ENCODE data around the gene GNMT. TPM values are rescaled to one million over a fixed set of nuclear protein-coding genes. Genes with fewer than 3 reads are reported as not detected.
A peak's percentile ranks its signal among the peaks of the same experiment; 100 is the strongest.
"Not testable (repeated sequence)": the region's sequence is repeated elsewhere in the genome, so short reads cannot be mapped to it uniquely, and the experiment has no call there.

Gene GNMT
- total RNA-seq, 1 donor from 2014 or later: not detected

DNA sequence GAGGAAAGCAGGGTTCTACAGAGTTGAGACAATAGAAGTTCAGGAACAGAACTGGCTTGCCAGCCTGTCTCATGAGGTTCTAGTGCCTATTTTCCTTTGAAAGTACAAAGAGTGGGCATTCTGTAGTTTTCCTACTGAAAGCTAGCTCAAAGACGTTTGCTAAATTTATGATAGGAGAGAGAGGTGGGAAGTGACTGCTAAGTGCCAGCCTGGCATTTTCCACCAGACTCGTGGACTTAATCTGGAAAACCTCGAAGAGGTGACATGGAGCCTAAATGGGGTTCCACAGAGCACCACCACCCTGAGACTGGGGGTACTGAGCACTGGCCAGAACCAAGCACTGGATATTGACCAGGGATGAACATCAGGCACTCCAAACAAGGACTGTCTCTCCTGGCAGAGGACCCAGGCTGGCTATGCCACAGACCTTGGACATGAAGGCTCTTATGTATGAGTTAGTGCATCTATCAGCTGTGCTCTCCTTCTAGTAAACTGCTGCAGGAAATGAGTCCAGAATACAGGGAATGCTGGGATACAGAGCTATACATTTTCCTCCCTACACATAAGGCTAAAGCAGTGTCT, 11.3 kb downstream of the GNMT start:
- DNase-seq (ENCODE audit: extremely low read depth, low read depth, low spot score): no peak

GRCh38 chr6:42973926-42974325, 13.4 kb downstream of the GNMT start:
- DNase-seq (ENCODE audit: extremely low read depth, low read depth, low spot score): no peak

GRCh38 chr6:42974919-42975505, 14.5 kb downstream of the GNMT start:
- no peak for DNase-seq (ENCODE audit: extremely low read depth, low read depth, low spot score)

- DNase-seq (ENCODE audit: extremely low read depth, low read depth, low spot score): no peak
These were observed 17.9 kb downstream of the GNMT start for GRCh38 chr6:42978487-42978838.

DNA sequence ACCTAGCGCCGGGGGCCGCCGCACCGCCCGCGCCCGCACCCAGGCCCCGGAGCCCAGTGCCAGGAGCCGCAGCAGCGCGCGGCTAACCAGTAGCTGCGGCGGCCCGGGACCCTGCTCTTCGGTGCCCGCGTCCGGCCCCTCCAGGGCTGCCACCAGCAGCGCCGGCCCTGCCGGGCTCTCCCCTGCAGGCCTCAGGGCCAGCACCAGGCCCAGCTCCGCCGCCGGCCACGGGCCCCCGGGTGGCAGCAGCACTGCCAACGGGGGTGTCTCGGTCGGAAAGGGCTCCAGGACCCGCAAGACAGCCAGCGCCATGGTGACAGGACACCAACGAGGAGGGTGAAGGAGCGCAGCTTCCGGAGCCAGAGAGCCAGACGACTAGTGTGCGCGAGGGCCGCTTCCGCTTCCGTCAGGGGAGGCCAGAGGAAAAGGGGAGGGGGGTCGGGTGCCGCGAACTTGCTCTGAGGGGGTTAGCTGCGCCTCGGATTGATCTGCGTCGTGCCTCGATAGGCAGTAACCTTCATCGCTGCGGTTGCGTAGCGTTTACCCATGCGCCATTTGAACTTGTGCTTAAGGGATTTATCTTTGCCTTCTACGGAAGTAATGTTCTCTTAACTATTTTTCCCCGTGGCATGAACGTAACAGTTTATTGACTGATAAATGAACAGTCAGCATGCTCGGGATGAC, 18.4 kb downstream of the GNMT start, which contains the start of gene PEX6:
PEX6 (minus strand) TSS at position 343 of the 684 bp plus-strand sequence; CDS start at position 312, 31 bp downstream.
- no peak for DNase-seq (ENCODE audit: extremely low read depth, low read depth, low spot score)

DNA sequence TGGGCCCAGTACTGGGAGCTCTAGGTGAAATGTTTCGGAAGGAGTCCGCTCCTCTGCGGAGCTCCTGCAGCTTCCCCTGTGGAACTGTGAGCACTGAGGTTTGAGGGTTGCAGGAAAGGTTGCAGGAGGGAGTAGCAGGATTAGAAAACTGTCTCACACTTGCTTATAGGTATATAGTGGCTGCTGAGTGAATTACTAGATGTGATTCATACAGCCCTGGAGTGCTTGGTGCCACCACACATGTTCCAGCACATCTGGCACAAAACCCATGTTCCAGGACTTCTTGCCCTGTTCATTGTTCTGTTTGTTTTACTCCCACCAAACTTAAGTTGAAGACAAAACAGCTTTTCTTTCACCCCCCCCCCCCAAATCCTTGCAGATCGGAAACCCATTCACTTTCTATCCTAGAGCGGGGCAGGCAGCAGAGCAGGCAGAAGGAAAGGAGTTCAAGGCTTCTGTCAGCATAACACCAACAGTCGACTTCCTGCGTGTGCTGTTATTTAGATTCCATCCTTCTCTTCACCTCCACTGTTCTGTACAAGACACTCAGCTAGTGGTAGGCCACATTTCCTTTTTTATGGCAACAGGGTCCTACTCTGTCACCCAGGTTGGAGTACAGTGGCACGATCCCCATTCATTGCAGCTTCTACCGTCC, 19.1 kb downstream of the GNMT start:
- no peak for DNase-seq (ENCODE audit: extremely low read depth, low read depth, low spot score)

- no peak for DNase-seq (ENCODE audit: extremely low read depth, low read depth, low spot score)
These were observed 21.3 kb downstream of the GNMT start for GRCh38 chr6:42981836-42982235.

DNA sequence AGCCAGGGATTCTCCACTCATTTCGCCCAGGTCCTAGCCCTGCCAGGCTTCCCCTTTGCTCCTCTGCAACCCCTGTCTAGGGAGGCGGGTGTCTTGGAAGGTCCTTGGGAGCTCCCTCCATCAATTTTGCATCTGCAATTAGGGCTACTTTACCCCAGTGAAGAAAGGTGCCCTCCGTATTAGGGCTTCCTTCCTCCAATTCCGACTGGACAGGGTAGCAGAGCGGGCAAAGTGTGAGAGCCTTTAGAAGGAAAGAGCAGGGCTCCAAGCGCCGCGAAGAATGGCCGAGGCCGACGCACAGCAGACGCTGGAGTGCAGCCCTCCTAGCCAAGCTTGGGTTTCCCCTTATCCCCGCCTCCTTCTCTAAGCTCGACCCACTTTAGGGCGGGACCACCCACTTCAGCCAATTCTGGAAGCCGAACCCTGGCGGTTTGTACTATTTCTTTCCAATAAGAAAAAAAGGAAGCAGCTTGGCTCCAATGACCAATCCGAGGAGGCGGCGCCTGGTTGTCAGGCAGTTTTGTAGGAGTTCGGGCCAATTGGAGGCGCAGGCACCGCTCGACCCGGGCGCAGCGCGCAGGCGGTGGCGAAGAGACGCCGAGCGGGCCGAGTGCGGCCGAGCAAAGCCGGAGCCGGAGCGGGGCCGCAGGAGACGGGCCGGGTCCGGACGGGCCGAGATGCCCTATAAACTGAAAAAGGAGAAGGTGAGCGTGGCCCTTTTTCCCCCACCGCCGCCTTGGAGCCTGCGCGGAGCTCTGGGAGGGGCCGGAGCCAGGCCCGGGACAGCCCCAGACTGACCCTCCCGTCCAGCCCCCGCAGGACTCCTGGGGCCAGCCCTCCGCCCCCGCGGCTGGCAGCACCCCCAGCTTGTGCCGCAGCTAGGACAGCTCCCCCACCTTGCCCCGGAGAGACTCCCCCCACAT, 23.7 kb downstream of the GNMT start, which contains the start of gene PPP2R5D:
PPP2R5D (plus strand) TSS at position 570 of the 923 bp plus-strand sequence; CDS start at position 678, 108 bp downstream.
- DNase-seq (ENCODE audit: extremely low read depth, low read depth, low spot score): peak; percentile 96

- no peak for DNase-seq (ENCODE audit: extremely low read depth, low read depth, low spot score)
These were observed 24.4 kb downstream of the GNMT start for GRCh38 chr6:42984924-42985475.

DNA sequence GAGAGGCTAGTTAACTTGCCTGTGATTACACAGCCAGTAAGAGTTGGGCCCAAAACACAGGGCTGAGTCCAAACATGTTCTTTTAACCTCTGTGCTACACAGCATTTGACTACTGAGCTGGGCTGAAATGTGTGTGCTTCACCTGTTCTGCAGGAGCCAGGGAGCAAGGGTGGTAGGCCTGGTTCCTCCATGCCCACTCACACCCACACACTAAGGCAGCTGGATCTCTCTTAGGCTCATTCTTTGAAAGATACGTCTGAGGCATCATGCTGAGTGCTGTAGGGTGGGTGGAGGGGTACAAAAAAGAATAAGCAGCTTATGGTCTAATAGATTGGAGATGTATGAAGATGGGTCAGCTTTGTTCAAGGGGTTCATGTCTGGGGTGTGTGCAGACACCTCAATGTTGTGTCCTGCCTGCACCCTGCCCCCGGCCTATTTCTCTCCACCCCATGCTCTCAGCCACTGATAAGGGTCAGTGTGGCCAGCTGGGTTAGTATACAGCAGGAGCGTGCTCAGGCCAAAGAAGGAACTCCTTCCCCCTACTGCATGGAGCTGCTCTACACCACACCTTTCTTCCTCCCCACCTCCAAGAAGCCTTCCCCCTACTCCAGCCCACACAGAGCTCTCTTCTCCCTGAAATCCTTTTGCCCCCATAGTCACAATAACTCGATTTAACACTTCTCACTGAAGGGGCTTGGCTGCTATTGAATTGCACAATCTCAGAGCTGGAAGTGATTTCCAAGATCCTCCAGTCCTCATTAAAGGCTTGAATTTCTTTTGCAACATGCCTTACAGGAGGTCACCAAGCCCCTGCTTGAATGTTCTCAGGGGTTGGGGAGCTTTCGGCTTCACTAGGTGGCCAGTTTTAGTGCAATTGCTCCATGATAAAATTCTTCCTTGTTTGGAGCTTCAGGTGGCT, 27.2 kb downstream of the GNMT start:
- DNase-seq (ENCODE audit: extremely low read depth, low read depth, low spot score): no peak

GRCh38 chr6:42988486-42989020, 28.0 kb downstream of the GNMT start:
- DNase-seq (ENCODE audit: extremely low read depth, low read depth, low spot score): no peak

GRCh38 chr6:42989923-42990322, 29.4 kb downstream of the GNMT start:
- DNase-seq (ENCODE audit: extremely low read depth, low read depth, low spot score): no peak

DNA sequence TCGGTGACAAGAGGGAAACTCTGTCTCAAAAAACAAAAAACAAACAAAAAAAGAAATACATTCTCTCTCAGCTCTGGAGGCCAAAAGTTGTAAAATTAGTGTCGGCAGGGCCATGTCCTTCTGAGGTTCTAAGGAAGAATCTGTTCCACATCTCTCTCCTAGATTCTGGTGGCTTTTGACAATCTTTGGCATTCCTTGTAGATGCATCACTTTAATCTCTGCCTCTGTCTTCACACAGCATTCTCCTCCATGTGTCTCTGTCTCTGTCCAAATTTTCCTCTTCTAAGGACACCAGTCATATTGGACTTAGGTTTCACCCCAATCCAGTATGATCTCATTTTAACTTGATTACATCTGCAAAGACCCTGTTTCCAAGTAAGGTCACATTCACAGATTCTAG, 32.9 kb downstream of the GNMT start:
- DNase-seq (ENCODE audit: extremely low read depth, low read depth, low spot score): no peak

- DNase-seq (ENCODE audit: extremely low read depth, low read depth, low spot score): no peak
These were observed 36.0 kb downstream of the GNMT start for GRCh38 chr6:42996513-42996912.

- DNase-seq (ENCODE audit: extremely low read depth, low read depth, low spot score): not testable (repeated sequence)
These were observed 37.7 kb downstream of the GNMT start for GRCh38 chr6:42998205-42998604.

DNA sequence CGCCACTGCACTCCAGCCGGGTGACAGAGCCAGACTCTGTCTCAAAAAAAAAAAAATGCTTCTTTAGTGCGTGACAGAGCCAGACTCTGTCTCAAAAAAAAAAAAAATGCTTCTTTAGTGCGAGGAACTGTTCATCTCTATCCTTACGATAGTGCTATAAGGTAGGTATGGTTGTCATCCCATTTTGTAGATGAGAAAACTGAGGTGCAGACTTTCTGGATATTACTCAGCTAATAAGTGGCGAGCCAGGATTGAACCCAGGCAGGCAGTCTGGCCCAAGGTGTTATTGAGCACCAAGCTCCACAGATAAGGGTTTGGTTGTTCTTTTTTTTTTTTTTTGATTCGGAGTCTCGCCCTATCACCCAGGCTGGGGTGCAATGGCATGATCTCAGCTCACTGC, 41.3 kb downstream of the GNMT start:
- DNase-seq (ENCODE audit: extremely low read depth, low read depth, low spot score): no peak

GRCh38 chr6:43005844-43006243, 45.3 kb downstream of the GNMT start:
- DNase-seq (ENCODE audit: extremely low read depth, low read depth, low spot score): no peak

DNA sequence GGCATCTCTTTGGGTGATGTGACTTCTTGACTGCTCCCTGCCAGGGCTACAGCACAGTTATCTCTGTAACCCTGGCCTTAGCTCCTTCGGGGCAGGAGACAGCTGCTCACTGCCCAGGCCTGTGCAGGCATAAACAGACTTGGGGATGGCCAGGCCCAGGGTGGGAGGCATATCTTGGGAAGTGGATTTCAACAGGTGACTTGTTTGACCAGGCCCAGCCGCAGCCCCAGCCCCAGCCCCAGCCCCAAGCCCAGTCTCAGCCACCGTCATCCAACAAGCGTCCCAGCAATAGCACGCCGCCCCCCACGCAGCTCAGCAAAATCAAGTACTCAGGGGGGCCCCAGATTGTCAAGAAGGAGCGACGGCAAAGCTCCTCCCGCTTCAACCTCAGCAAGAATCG, 45.7 kb downstream of the GNMT start:
- no peak for DNase-seq (ENCODE audit: extremely low read depth, low read depth, low spot score)

- DNase-seq (ENCODE audit: extremely low read depth, low read depth, low spot score): no peak
These were observed 46.6 kb downstream of the GNMT start for GRCh38 chr6:43007126-43007525.
